NCI-H1436 (cell line): Measurements from ENCODE around the gene KRTAP16-1.
"Not testable (repeated sequence)": the region's sequence is repeated elsewhere in the genome, so short reads cannot be mapped to it uniquely, and the experiment has no call there.

Experiments
- DNase-seq: peaks from one replicate; lab custom pipeline; 2025; lab: John Stamatoyannopoulos, UW

Gene KRTAP16-1, protein sequence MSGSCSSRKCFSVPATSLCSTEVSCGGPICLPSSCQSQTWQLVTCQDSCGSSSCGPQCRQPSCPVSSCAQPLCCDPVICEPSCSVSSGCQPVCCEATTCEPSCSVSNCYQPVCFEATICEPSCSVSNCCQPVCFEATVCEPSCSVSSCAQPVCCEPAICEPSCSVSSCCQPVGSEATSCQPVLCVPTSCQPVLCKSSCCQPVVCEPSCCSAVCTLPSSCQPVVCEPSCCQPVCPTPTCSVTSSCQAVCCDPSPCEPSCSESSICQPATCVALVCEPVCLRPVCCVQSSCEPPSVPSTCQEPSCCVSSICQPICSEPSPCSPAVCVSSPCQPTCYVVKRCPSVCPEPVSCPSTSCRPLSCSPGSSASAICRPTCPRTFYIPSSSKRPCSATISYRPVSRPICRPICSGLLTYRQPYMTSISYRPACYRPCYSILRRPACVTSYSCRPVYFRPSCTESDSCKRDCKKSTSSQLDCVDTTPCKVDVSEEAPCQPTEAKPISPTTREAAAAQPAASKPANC

DNA sequence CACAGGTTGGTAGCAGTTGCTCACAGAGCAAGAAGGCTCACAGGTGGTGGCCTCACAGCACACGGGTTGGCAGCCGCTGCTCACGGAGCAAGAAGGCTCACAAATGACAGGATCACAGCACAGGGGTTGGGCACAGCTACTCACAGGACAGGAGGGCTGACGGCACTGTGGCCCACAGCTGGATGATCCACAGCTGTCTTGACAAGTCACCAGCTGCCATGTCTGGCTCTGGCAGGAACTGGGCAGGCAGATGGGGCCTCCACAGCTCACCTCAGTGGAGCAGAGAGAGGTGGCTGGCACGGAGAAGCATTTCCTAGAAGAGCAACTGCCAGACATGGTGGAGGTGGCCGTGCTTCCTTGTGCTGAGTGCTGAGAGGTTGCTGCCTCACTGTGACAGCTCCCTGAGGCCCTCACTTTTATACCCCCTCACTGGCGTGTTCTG is at the start of gene KRTAP16-1:
Gene KRTAP16-1 (minus strand): TSS at position 392 of the 442 bp plus-strand sequence. CDS start 56 bp downstream, at position 336.
- DNase-seq = no peak

DNA sequence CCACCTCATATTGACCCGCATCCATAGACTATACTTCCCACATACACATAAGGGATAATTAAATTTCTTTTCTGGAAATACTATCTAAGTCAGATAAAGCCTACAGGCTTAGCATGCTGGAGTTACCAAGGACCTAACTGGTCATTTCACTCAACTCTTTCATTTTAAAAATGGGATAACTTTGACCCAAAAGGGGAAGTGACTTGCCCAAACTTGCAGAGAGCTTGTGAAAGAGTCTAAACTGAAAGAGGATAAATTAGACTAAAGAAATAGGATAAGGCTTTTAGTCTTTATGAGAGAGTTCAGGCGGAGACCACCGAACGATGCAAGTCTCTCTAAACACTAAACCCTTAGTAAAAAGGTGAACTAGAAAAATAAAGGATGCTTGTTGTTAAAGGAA is 45.4 kb upstream of the KRTAP16-1 start:
- DNase-seq = no peak

DNA sequence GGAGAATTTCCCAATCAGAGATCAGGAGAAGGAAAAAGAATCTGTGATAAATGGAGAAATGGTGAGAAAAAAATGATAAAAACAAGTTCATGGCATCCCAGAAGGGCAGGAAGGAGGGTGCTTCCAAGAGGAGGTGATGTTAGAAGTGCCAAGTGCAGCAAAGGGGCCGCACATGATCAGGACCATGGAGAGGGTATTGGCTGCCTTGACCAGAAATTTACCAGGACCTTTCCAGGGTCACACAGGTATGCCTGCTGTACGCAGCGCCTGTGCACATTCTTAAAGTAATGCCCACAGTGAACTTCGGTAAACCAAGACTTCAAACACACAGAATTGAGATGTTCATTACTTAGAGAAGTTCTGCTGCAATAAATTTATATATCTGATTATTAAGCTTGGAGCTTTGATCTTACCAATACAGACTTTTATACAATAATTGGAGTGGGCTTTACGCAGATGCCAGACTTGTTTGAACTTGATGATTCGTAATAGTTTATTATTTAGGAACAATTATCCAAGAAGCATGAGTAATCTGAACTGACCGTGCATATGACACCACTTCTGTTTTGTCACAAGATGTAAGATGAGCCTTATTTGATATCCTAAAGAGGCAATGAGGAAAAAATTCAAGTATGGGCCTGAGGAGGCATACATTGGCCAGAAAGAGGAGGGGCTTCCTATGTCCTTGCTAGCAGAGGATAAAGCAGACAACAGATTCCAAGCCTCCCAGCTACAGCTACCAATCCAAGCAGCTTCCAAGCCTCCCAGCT is 43.7 kb upstream of the KRTAP16-1 start:
- DNase-seq = no peak

DNA sequence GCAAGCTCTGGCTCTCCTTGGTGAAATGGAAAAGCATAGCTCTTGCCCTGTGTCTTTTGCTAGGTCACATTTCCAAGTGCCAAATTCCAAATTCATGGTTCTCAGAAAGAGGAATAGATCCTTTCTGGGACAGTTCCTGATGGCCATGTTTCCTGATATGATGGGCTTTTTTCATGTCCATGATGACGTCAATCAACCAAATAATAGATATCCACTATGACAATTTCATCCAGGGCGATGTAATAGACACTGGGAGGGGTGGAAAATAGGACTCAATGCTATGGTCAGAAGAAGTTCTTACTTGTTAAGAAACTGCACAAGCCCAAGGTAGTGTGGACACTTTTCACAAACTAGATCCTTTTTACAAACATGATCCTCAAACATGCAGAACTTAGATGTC is 42.1 kb upstream of the KRTAP16-1 start:
- no peak for DNase-seq

DNA sequence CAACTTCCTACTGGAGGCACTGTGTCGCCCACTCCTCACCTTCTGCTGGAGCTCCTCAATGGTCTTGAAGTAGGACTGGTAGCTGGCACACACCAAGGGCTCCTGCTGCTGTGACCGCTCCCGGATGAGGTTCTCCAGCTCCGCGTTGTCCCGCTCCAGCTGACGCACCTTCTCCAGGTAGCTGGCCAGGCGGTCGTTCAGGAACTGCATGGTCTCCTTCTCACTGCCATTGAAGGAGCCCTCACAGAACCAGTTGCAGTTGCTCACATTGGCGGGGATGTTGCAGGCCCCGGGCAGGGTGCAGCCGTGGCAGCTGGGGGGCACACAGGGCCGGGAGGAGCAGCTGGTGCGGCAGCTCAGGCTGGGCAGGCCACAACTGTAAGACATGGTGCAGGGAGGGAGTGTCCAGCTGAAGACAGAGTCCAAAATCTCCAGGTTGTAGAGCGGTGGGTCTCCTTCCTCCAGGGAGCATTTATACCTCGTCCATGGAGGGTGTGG is 41.3 kb upstream of the KRTAP16-1 start, which contains the start of gene KRT33A:
Gene KRT33A (minus strand): TSS at position 448 of the 498 bp plus-strand sequence. CDS start 61 bp downstream, at position 387.
- DNase-seq = not testable (repeated sequence)

DNA sequence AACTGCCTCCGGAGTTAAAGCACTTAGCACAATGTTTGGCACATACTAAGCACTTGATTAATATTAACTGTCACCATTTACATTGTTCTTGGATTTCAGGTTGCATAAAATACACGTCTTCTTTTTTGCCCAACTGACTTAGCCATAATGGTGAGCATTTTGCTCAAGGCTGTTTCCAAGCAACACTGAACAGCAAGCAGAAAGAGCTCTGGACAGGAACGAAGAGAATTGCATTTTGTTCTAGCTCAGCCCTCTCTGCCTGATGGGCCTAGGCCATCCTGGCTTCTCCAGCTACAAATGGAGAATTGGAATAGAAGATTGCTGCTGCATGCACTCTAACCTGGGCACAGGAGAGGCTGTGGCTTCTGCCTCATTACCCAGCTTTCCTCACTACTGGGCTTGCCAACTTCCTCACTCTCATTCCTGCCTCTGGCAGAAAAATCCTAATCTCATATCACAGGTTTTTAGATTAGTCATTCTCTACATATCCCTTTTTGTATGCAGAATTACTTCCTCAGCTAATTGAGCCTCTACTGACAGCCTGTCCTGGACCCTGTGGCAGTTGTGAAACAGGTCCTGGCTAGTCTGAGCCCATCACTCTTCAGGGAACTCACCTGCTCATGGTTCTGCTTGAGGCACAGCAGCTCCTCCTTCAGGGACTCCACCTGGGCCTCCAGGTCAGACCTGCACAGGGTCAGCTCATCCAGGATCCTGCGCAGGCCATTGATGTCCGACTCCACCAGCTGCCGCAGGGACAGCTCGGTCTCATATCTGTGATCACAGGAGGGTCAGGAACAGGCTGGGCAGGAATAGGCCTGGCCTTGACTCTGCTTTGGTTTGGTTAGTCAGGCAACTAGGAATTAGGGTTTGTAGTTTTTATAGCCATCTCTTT is 39.0 kb upstream of the KRTAP16-1 start:
- DNase-seq = no peak

DNA sequence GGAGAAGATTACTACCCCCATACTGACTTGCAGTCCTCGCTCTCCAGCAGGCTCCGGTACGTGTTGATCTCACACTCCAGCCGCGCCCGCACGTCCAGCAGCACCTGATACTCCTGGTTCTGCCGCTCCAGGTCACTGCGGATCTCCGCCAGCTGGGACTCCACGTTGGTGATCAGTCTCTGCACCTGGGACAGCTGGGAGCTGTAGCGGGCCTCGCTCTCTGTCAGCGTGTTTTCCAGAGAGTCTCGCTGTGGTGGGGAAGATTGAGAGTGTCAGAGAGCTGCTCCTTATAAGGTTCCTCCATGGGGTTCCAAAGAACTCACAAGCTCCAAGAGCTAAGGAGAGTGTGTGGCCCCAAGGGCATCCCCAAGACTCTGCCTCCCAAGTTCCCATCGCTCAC is 37.3 kb upstream of the KRTAP16-1 start:
- DNase-seq = not testable (repeated sequence)

DNA sequence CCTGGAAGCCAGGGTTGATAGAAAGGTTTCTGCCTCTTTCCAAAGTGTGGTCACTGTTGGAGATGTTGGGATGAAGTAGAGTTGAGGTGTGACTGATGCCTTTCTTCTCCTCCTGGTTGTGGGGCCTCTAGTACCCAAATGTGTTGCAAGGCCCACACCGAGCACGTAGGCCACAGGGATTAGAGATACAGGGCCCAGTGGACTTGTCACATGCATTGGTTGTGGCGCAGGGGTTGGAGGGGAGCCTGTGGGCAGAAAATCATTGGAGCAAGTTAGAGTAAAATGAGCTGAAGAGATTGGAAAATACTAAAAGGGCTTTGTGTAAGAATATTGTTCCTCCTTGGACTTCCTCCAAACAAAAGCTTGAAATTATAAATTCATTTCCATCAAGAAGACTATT is 36.9 kb upstream of the KRTAP16-1 start:
- DNase-seq = no peak

DNA sequence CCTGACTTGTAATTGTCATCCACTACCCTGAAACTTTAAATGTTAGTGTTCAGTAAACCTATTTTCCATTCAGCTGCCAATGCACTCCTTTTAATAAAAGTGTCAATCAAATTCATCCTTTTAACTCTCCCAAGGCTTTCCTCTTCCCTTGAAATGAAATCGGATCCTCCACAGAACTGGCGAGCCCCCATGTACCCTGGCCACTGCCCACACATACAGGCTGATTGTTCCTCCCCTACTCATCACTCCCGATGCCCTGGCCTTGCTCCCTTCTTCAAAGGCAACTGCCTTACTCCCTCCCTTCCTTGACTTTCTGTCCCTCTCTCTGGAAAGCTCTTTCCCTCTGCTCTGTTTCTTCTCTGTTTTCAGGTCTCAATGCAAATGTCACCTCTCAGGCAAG is 33.9 kb upstream of the KRTAP16-1 start:
- DNase-seq = no peak

DNA sequence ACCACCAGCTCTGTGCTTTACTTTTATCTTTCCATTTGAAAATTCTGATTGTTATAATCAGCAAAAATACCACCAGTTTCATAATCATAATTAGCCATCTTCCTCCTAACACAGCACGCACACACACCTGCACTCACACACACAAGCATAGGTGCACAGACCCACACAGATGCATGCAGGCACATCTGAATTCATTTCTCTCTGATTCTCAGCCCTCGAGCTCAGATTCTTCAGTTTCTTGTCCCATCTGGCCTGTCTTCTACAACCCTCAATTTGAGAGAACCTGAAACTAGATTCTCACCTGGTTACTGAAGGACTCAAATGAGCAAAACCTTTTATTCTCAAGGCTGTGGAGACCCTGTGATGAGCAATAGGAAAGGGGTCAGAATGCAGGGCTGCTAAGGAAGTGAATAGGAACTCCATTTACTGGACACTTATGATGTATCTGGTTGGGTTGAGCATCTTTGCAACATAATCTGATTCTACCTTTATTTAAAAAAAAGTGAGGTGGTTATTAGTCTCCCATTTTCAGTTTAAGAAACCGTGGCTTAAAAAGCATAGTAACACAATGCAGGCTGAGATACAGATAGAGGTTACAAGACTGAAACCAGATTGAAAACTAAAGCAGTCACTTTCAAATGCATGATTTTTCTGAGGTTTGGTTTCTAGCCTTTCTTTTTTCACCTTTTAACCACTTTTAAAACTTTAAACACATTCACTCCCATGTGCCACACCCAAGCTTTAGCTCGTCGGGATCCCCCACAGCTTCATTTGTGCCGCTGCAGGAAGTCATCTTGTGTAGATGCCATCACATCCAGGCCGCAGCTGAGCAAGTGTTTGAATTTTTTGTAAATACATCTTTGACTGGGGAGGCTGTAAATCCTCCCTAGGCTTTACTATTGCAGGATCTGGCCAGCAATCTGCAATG is 32.1 kb upstream of the KRTAP16-1 start:
- no peak for DNase-seq

DNA sequence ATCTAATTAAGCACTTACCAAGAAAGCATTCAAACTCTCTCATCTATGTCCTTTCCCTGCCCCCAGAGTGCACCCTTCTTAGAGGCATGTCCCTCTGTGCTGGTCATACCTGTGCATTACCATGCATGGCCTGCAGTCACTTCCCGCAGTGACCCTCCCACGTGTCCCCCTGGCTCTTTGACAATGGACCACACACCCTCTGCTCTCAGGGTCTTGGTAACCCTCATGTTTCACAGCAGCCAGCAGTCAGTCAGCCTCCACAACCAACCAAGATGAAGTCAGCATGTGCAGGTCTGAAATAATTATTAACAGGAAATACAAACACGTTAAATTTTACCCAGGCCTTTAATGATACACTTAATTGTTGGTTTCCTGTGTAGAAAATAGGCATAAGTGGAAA is 31.4 kb upstream of the KRTAP16-1 start:
- DNase-seq = no peak

DNA sequence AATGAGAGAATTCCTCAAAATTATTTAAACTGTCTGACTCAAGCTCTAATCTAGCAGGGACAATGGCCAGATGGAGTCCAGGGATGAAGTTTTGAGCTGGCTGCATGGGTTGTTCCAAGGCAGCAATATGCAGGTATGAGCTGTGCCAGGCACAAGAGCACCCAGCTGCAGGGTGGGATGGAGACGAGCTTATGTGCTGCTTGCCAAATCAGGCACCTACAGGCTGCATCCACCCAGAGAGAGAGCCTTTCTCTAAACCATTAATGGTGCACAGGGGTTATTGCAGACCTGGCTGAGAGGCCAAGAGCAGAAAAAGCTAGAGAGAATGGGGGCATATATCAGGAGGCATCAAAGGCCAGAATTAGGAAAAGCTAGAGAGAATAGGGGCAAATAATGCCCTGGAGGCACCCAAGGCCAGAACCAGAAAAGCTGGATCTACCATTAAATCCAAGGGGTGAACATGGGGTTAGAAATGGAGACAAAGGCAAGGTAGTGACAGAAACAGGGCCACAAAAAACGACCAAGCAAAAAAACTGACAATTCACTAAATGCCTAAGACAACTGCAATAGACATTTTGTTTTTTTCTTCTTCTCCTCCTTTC is 30.6 kb upstream of the KRTAP16-1 start:
- DNase-seq = no peak

DNA sequence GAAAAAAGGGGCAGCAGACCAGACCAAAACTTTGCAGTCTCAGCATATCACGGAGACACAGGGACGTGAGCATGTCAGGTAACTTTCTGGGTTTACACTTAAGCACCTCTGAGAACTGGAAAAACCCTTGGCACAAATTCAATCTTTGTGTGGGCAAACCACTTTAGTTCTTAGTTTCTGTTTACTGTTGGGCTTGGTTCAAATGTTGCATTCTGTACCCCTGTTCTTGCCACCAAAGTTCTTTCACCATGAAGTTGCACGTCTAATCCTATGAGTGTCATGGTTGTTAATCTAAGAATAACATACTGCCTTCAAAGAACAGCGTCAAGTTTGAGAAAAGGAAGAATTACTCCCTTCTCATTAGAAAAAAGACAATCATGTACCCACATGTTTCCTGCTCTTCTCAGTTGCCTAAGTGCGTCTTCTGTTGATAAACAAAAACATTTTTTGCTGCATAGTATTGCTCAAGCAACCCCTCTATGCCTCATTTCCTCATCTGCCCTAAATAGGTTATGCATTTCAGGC is 29.9 kb upstream of the KRTAP16-1 start:
- DNase-seq = no peak

DNA sequence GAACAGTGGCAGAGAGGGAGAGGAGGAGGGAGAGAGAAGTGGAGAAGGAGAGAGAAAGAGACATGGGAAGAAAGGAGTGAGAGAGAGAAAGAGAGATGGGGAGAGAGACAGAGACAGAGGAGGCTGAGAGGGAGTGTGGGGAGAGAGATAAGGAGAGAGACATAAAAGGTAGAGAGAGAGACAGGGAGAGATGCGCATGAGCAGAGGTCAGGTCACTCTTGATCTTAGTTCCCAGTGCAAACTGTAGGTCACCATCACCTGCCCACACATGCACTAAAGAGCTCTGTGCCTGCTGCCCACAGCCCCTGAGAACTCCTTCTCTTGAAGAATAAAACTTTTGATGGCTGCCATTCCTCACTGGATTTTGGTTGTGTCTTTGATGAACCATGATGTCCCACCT is 26.6 kb upstream of the KRTAP16-1 start:
- DNase-seq = no peak

DNA sequence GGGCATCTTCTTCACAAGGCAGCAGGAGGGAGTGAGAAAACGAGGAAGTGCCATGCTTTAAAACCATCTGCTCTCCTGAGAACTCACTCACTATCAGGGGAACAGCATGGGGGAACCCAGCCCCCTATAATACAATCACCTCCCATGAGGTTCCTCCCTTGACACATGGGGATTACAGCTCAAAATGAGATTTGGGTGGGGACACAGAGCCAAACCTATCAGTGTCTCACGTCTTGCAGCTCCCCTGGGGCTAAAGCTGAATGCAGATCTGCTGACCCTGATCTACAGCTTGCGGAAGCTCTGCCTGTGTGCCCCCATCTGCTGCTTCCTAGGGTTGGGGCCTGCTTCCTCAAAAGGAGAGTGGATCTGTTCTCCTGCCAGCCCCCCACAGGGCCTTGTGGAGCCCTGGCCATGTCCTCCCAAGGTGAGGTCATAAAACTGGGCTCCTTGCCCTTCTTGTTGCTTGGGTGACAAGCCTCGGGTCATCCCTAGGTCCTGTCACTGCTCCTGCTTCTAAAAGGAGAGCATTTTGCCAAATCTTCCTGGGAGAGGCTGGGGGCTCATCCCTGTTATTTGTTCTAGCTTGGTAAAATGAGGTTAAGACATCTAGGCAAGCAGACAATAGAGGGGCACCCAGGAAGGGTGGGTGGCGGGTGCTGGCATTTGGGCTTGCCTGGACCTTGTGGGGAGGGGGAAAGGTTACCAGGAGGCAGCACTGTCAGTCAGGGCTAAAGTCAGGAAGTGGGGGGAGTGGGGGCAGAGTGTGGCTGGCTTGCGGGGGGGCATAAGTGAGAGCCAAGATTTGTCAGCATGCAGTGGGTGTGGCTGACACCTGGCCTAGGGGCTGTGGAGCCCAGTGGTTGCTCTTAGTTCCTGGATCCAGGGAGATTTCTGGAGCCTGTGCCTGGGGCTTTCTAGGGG is 25.5 kb upstream of the KRTAP16-1 start:
- DNase-seq = no peak

DNA sequence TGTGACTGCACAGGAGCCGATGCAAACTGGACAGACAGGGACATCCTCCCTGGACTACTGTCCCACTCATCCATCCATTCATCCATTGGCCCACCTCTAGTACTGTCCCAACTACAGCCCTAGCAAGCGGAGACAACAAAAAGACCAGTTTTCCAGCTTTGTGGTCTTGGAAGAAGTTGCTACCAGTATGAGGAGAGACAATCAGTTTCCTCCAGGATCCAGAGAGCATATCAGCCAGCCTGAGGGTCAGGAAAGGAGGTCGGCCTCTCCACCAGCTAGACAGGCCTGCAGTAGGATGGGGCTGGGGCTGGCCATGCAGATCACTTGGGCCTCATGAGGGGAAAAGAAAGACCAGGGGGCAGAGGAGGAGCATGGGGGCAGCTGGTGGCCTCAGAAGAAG is 24.7 kb upstream of the KRTAP16-1 start:
- no peak for DNase-seq

DNA sequence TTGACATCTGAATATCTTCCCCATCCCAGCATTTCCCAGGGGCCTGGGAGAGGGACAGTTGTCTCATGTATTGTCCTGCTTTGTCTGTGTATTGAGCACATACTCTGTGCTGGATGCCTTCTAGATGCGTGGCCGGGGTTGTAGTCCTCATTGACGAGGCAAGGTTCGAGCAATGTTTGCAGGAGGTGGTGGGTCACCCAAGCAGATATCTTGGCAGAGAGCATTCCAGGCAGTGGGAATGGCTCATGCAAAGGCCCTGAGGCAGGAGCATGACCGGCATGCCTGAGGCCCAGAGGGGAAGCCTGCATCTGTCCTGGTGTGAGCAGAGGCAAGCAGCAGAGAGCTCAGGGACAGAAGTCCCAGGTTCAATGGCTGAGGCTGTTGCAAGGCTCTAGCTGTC is 24.0 kb upstream of the KRTAP16-1 start:
- no peak for DNase-seq

DNA sequence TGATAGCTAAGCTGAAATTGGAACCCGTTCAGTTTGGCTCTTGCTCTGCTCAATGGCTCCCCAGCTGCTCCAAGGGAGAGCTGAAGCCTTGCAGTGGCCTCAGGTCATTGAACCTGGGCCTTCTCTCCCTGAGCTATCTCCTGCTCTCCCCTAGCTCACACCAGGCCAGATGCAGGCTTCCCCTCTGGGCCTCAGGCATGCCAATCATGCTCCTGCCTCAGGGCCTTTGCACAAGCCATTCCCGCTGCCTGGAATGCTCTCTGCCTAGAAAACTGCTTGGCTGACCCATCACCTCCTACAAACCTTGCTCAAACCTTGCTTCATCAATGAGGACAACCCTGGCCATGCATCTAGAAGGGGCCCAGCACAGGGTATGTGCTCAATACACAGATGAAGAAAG is 23.1 kb upstream of the KRTAP16-1 start:
- no peak for DNase-seq

DNA sequence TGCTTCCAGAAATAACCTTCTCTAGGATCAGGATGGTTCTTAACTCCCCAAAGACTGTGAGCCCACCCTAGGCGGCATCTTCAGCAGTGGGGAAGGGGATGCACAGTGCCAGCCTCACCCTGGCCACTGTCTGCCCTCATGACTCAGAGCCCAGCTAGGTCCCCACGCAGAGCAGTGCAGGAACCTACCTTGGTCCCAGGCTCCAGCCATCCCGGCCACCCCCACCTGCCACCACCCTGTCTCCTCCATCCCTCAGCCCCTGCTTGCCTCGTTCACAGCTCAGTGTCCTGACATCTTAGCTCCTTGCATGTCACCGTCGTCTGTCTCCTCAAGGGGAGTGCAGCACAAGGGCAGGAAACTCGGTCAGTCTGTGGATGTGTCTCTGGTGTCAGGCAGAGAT is 22.5 kb upstream of the KRTAP16-1 start:
- no peak for DNase-seq
